GM06990 (cell line): Measurements from ENCODE around the gene BAX.

ENCODE experiments used
- DNase-seq: peaks from one replicate; pipeline ENCODE4 v3.0.0-alpha.2; 2011; ENCODE audit not compliant: insufficient read length; ENCODE audit errors: extremely low read depth
- H3K27me3 ChIP-seq: replicated peaks from 2 replicates; pipeline ENCODE4 v1.6.0; 2011; ENCODE audit warnings: low read length; ENCODE audit not compliant: control insufficient read depth, insufficient read depth
- H3K36me3 ChIP-seq: 2 replicates; pipeline ENCODE4 v1.5.1; 2011; ENCODE audit warnings: low read length; ENCODE audit not compliant: control insufficient read depth, insufficient read depth
- H3K4me3 ChIP-seq: replicated peaks from 2 replicates; pipeline ENCODE4 v1.5.1; 2011; ENCODE audit warnings: low read depth, mild to moderate bottlenecking, control low read depth, low read length
- TF ChIP-seq, protein P1 (sequence below): IDR thresholded peaks from 2 replicates; pipeline ENCODE4 v1.5.1; 2011; ENCODE audit warnings: low read length, control low read depth, mild to moderate bottlenecking, inconsistent platforms; ENCODE audit not compliant: insufficient read depth, poor library complexity, severe bottlenecking

Gene BAX

DNA sequence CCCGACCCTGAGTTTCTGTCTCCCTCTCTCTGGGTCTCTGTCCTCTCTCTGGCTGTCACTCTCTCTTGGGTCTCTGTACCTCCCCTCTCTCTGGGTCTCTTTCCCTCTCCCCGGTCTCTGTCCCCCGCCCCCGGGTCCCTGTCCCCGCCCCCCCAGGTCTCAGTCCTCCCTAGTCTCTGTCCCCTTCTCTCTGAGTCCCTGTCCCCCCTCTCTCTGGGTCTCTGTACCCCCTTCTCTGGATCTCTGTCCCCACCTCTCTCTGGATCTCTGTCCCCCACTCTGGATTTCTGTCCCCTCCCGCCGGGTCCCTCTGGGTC lies 8.1 kb downstream of the BAX start:
- TF ChIP-seq, protein P1, sequence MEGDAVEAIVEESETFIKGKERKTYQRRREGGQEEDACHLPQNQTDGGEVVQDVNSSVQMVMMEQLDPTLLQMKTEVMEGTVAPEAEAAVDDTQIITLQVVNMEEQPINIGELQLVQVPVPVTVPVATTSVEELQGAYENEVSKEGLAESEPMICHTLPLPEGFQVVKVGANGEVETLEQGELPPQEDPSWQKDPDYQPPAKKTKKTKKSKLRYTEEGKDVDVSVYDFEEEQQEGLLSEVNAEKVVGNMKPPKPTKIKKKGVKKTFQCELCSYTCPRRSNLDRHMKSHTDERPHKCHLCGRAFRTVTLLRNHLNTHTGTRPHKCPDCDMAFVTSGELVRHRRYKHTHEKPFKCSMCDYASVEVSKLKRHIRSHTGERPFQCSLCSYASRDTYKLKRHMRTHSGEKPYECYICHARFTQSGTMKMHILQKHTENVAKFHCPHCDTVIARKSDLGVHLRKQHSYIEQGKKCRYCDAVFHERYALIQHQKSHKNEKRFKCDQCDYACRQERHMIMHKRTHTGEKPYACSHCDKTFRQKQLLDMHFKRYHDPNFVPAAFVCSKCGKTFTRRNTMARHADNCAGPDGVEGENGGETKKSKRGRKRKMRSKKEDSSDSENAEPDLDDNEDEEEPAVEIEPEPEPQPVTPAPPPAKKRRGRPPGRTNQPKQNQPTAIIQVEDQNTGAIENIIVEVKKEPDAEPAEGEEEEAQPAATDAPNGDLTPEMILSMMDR = no peak
- no peak for DNase-seq
- Histone ChIP-seq H3K27me3 (no peaks in the 10 kb centered on the region), H3K4me3 (peak overlapping the region; percentile 15), H3K36me3 (peaks cover 6% of the 10 kb centered on the region)

DNA sequence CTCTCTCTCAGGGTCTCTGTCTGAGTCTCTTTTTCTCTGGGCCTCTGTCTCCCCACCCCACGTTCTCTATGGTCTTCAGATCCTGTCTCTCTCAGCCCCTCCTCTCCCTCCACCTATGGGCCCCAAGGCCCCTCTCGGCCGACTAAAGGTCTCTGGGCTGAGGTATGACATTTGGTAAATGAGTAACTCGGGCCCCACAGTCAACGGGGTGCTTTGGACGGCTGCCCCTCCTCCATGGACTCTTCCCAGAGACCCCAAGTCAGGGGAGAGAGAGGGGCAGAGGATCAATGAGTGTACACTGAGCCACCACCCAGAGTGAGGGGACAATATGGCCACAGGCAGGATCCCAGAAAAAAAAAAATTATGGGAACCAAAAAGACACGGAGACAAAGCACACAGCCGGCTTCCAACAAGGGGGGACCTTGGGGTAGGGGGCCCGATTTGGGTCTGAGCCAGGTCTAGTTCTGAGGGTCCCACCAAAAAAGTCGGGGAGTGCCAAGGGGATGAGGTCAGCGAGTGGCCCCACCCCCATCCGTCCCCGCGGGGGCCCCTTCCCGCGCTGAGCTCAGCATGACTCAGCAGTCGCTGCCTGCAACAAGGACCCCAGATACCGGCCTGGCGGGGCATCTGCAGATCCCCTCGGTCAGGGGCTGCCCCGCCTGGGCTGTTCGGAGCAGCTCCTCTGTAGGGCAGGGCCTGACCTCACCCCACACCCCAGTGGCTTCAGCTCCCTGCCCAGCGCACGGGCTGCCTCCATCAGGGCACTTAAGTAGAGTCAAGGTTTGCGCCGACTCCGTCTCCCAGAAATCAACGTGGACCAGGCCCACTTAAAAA lies 8.9 kb downstream of the BAX start:
- H3K36me3 ChIP-seq = peaks cover 7% of the 10 kb centered on the region
- H3K27me3 ChIP-seq = no peaks in the 10 kb centered on the region
- peak; percentile 86 for DNase-seq
- TF ChIP-seq, protein P1 = no peak
- peak overlapping the region; percentile 12; the same call in 1 of the 2 replicates for H3K4me3 ChIP-seq

DNA sequence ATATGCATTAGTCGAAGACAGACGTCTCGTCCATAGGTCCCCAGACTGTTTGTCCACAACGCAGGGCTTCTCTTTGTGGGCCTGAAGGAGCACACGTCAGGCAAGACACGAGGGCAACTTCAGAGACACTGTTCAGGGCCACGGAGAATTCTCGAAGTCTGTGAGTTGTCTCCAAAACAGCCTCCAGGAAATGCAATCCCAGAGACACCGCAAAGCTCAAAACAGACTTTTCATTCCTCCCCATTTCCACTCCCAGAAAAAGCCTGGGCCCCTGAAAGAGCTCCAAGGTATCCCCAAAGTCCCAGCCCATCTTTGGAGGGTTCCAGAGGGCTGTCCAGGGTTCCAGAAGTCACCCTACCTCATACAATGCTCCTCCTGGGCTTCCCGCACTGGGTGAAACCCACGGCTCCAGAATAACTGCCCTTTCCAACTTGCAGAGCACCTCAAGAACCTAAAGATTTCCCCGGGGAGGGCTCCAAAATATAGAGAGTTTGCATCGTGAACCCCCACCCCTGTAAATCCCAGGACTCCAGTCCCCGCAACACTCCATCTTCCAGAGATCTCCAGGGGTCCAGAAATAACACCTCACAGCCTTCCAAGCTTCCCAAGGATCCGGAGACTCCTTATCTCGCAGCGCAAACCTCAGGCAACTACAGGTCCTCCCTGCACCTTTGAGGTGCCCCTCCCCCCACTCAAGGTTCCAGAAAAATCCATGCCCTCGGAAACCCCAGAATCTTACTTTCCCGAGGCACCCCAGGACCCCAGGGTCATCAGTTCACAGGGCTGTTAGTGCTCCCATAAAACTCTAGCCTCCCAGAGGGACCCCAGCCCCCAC lies 9.7 kb downstream of the BAX start:
- no peak for DNase-seq
- Histone ChIP-seq H3K4me3 (peak overlapping the region; percentile 74), H3K27me3 (no peaks in the 10 kb centered on the region), H3K36me3 (peaks cover 13% of the 10 kb centered on the region)
- TF ChIP-seq, protein P1 = no peak

DNA sequence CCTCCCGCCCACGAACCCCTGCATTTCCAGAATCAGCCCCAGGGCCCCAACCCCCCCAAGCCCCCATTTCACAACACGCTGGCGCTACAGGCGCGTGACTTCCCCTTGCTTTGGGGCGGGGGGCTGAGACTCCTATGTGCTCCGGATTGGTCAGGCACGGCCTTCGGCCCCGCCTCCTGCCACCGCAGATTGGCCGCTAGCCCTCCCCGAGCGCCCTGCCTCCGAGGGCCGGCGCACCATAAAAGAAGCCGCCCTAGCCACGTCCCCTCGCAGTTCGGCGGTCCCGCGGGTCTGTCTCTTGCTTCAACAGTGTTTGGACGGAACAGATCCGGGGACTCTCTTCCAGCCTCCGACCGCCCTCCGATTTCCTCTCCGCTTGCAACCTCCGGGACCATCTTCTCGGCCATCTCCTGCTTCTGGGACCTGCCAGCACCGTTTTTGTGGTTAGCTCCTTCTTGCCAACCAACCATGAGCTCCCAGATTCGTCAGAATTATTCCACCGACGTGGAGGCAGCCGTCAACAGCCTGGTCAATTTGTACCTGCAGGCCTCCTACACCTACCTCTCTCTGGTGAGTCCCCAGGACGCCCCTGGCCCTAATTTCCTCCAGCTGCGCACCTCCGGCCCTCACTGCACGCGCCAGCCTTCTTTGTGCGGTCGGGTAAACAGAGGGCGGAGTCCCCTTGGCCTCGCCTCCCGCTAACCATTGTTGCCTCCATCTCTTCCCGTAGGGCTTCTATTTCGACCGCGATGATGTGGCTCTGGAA lies 10.5 kb downstream of the BAX start, which contains the start of gene FTL:
TSS of gene FTL (plus strand) at position 270 of the 766 bp plus-strand sequence. CDS start at position 469, 199 bp downstream.
- TF ChIP-seq, protein P1 = no peak
- Histone ChIP-seq H3K36me3 (peaks cover 15% of the 10 kb centered on the region), H3K4me3 (peak within 1 kb of the TSS; percentile 74), H3K27me3 (no peaks in the 10 kb centered on the region)
- peak; percentile 96 for DNase-seq

DNA sequence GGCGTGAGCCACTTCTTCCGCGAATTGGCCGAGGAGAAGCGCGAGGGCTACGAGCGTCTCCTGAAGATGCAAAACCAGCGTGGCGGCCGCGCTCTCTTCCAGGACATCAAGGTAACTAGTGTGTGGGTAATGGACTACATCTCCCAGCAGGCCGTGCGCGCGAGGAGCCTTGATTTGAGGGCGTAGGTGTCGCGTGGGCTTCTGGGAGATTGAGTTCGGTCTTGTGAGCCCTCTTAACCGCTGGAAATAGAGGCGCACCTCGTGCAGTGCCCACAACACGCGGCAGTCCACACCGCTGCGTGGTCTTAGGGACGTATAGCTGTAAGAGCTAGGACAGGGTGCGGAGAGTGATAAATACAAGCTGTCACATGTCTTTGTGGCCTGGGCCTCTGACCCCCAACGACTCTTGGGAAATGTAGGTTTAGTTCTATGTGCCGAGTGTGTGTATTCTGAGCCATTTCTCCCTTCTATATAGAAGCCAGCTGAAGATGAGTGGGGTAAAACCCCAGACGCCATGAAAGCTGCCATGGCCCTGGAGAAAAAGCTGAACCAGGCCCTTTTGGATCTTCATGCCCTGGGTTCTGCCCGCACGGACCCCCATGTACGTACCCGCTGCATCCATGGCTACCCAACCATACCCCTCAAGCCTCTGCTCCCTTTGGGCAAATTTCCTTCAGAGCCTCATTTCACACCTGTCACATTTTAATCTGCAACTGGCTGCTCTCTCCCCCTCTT lies 11.3 kb downstream of the BAX start:
- Histone ChIP-seq H3K4me3 (peak overlapping the region; percentile 74), H3K27me3 (no peaks in the 10 kb centered on the region), H3K36me3 (peaks cover 18% of the 10 kb centered on the region)
- DNase-seq = peak; percentile 89
- TF ChIP-seq, protein P1 = no peak
